Stimulated activated CD8-positive, alpha-beta memory T cell treated with anti-CD3 and anti-CD28 coated beads, Interleukin-12 subunit alpha, Interleukin-12 subunit beta, amount 100 ng/mL, for 4 hours (primary cell): ENCODE measurements around the gene GMPR.

Experiments
- DNase-seq: peaks from one replicate; pipeline ENCODE4 v3.0.0-alpha.2; 2020; ENCODE audit warnings: low read depth

GMPR gene

DNA sequence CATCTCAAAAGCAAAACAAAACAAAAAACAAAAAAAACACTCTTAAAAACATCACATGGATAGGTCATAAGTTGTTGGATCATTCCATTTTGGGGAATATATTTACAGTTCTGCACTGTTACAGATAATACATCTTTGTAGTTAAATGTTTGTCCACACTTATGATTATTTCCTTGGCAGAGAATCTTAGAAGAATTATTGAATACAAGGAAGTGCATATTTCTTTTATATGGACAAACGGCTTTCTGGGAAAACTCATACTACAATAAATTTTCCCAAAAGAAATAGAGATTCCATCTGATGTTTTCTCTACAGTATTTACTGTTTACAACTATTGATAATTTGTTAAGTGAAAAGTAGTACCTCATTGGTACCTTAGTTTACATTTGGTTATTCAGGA, 33.8 kb downstream of the GMPR start:
- no peak for DNase-seq

GRCh38 chr6:16273256-16273655, 34.9 kb downstream of the GMPR start:
- DNase-seq, result no peak

DNA sequence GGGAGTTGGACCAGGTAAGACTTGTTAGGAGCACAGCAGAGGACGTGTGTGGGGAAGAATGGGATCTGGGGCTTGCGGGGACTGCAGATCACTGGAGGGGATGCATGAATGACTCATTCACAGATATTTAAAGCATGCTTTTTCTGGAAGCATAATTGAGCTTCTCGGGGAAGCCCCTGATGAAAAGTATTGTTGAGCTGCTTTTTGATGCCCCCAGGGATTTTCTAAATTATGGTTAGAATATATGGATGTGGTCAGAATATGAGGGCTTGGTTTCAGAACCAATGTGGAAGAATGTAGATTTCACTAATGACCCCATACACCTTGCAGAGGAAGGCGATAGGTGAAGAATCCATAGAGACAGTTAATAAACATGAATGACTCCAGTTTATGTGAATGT, 36.1 kb downstream of the GMPR start:
- DNase-seq, result no peak

- DNase-seq, result no peak
Observed at GRCh38 chr6:16274885-16275589, 36.6 kb downstream of the GMPR start.

GRCh38 chr6:16277101-16277981, 39.0 kb downstream of the GMPR start:
- DNase-seq, result no peak

GRCh38 chr6:16278048-16278724, 39.8 kb downstream of the GMPR start:
- DNase-seq, result no peak

- DNase-seq, result no peak
Observed at GRCh38 chr6:16278750-16279149, 40.4 kb downstream of the GMPR start.

GRCh38 chr6:16279243-16279642, 40.9 kb downstream of the GMPR start:
- no peak for DNase-seq

DNA sequence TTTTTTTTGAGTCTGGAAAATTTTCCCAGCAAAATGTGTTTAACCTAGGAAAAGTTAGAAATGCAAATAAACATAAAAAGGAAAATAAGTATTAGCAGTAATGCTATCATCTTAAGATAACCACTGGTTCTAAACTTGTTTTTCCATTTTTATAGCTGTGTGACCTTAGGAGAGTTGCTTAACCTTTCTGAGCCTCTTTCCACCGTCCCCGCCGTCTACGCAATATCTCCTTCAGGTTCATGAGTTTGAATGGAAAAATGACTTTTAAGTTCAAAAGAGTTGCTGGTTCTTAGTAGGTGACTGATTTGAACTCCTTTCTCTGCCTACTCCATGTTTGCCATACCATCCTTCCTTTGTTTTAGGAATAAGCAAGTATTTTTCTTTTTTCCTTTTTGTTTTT, 44.0 kb downstream of the GMPR start:
- no peak for DNase-seq

- DNase-seq, result no peak
Observed at GRCh38 chr6:16284472-16284871, 46.1 kb downstream of the GMPR start.

- DNase-seq, result no peak
Observed at GRCh38 chr6:16285467-16286150, 47.2 kb downstream of the GMPR start.

GRCh38 chr6:16286151-16286522, 47.8 kb downstream of the GMPR start:
- DNase-seq, result no peak

DNA sequence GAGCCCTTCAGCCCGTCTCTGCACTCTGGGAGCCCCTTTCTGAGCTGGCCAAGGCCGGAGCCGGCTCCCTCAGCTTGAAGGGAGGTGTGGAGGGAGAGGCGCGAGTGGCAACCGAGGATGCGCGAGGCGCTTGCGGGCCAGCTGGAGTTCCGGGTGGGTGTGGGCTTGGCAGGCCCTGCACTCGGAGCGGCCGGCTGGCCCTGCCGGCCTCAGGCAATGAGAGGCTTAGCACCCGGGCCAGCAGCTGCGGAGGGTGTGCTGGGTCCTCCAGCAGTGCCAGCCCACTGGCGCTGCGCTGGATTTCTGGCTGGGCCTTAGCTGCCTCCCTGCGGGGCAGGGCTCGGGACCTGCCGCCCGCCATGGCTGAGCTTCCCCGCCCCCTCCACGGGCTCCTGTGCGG, 49.8 kb downstream of the GMPR start:
- no peak for DNase-seq

- DNase-seq, result no peak
Observed at GRCh38 chr6:16291739-16292138, 53.4 kb downstream of the GMPR start.

- no peak for DNase-seq
Observed at GRCh38 chr6:16292432-16292831, 54.0 kb downstream of the GMPR start.

DNA sequence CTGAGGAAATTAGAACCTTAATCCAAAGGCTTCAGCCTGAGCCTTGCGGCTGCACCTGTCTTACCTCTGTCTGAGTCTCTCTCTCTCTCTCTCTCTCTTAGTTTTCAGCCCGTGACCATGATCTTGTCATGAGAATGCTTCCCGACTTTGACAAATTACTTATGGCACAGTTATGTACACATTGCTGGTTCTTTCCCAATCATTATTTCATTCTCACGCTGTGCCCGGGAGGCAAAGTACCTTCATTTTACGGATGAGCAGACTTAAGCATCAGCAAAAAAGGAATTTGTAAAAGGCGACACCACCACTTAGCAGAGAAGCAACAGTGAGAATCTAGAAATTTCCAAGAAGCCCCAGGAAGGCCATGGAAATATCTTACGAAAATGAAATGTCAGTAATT, 54.6 kb downstream of the GMPR start:
- DNase-seq, result no peak

GRCh38 chr6:16294371-16294770, 56.0 kb downstream of the GMPR start:
- no peak for DNase-seq

GRCh38 chr6:16295060-16295459, 56.7 kb downstream of the GMPR start:
- no peak for DNase-seq

GRCh38 chr6:16295471-16295870, 57.1 kb downstream of the GMPR start:
- no peak for DNase-seq

DNA sequence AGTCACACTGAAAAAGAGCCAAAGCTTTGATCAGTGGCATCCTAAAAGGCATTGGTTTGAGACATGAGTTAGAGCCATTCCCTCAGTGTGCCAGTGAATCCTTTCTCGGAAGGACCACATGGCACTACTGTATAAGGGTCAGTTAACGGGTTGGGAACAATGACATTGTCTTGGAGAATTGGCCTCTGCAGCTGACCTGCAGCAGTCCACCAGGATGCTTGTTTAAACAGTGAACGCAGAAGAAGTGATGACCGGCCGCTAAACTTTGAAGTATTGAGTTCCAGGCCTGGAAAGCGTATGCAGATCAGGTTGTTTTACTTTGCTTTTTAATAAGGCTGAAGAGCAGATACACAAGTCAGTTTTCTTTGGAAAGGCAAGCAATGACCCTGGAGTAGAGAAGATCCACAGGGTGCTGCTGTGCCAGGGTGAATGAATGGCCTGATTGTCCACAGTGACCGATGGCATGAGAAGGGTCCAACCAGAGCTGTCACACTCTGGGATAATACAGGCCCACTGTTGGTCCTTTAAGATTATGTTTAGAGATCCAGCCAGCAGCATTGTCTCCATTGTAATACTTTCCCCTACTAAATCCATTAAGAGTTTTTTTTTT, 57.8 kb downstream of the GMPR start:
- DNase-seq, result no peak

DNA sequence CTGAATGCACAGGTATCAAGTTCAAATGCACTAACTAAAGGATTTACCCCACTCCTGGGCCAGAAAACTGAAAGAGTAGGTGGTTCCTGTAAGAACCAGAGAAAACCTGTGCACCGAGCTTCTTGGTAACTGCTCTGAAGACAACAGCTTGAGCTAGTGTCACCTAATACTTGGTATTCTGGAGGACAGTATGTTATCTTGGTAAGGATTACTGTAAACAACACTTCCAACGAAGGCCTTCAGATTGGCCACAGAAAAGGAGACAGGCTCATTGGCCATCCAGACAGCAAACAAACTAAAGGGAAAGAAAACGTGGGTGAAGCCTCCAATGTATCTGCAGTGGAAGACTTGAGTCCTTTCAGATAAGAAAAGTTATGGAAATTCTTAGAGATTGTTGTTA, 61.5 kb downstream of the GMPR start:
- DNase-seq, result no peak

GRCh38 chr6:16301511-16301910, 63.1 kb downstream of the GMPR start:
- DNase-seq, result no peak
